AG08396 (cell line): Measurements from ENCODE around the gene CACNA1A.

ENCODE experiments used
- DNase-seq: peaks from one replicate; pipeline ENCODE4 v3.0.0; 2012; ENCODE audit warnings: low spot score, mixed read lengths

The CACNA1A gene

DNA sequence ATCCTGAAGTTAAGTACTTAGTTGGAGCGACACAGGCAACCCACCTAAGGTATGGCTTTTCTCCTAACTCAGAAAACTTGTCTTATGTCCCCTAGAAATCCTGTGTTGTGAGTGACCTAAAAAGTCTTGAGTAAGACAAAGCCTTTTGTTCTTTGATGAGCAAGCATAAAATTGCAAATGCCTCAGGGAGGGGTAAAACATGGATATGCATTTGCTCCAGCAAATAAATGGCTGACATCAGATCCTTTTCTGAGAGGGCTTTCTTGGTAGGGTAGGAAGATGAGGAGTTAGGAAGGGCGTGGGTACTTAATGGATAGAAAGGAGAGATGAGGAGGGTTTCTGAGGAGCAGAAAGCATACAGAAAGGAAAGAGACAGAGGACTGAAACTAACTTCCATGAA lies 192.4 kb downstream of the CACNA1A start:
- no peak for DNase-seq

DNA sequence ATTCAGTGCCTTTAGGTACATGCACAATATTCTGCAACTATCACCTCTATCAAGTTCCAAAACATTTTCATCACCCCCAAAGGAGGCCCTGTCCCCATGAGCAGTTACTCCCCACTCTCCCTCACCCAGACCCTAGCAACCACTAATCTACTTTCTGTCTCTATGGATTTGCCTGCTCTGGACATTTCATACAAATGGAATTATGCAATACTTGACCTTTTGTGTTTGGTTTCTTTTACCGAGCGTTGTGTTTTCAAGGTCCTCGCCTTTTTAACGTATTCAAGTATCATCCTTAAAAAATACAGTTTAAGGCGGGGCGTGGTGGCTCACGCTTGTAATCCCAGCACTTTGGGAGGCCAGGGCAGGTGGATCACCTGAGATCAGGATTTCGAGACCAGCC lies 196.4 kb downstream of the CACNA1A start:
- DNase-seq: no peak

DNA sequence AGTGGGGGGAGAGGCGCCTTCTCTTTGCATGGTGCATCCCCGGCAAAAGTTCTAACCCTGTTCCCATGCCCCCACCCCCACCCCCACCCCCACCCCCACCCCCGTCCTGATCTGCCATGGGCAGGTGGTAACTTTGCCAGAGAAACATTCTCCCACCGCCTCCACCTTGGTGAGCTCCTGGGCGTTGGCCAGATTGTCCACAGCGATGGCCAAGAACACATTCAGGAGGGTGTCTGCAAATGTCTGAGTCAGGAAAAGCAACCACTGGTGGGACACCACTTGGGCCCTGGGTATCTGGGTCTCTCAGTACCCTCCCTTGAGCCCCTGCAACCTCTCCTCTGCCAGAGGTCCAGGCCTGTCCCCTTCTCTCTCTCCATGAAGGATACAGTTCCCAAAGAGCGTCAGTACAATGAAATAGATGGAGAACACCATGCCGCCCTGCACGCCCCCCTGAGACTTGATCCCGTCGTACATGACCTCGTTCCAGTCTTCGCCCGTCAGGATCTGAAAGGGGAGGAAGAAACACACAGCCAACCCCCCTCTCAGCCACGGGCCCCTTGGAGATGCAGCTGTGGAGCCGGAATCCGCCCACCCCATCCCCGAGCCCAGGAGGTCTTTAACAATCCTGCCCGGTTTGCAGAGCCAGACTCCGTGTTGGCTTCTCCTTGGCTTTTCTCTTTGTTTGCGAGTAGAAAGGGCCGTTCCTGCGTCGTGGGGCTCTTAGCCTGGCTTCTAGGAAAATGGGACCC lies 202.7 kb downstream of the CACNA1A start:
- DNase-seq: no peak

DNA sequence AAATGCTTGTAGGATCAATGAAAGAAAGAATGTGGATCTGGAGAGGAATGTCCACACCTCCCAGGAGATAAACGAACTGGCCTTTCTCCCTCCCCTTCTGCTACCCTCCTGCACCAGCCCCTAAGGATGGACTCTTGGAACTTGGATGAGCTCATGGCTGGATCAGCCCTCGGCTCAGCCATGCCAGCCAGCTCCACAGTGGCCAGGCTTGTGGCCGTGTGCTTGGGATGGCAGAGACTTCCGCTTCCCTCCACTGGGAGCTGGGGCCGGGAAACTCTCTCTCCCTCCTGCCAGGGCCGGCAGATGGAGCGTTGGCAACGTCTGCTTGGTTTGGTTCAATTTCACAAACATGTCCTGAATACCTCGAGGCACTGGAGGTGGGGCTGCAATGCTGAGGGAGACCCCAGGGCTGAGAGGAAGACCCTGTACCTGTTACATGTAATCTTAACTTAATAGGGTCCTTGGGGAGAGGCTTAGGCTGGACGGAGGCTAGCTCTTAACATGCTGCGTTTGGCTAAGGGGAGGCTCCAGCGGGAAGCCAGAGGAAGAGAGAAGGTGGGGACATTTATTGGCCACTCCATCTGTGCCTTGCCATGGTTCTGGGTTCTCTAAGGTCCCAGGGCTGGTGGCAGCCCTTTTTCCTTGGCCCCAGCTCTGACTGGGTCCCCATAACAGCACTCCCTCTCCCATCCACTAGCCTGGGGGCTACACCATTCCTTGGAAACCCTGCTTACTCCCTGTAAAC lies 203.6 kb downstream of the CACNA1A start:
- no peak for DNase-seq

DNA sequence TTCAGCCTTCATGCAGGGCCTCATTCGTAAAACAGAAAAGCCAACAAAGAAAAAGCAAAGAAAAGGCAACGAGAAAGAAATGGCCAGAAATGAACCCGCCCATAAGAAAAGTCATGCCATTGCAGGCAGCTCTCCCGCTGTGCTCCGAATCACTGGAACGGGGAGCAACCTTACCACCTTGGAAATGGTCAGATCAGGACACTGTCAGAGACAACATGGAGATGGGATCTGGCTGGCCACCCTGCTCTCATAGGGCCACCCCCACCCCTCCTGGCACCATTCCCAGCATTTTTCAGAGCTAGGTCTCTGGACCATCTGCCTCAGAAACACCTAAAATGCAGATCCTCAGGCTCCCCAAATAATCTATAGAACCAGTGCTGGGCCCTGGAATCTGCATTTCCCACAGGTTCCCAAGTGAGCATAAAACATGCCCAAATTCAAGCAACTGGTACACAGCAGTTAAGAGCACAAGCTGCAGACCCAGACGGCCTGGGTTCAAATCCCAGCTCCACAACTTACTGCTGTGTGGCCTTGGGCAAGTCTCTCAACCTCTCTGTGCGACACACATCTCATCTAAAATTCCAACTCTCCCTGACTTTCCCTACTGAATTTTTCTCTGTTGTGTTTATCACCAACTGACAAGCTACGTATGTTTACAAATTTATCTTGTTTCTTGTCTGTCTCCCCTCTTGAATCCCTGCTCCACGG lies 204.5 kb downstream of the CACNA1A start:
- DNase-seq: no peak

DNA sequence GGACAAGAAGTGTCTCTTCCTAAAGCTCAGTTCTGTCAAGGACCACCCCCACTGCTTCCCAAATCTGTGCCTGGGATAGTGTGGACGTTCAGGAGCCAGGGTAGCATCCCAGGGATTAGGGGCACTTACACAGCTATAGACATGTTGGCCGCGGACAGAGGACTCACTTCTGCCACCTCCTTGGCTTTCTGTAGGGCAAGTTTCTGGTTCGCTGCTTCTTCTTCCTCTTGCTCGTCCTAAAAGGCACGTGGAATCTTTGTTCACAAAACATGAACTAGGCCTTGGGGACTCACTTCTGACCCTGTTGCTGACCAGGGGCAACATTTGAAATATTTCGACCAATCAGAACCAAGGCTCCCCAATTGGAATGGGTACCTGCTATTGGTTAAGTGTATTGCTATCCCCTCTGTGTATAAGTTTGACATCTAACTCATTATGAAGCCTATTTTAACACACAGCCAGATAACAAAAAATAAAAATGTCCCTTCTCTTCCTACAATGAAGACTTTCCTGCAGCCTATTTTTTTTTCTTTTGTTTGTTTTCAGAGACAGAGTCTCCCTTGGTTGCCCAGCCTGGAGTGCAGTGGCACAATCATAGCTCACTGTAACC lies 205.8 kb downstream of the CACNA1A start:
- DNase-seq: no peak

DNA sequence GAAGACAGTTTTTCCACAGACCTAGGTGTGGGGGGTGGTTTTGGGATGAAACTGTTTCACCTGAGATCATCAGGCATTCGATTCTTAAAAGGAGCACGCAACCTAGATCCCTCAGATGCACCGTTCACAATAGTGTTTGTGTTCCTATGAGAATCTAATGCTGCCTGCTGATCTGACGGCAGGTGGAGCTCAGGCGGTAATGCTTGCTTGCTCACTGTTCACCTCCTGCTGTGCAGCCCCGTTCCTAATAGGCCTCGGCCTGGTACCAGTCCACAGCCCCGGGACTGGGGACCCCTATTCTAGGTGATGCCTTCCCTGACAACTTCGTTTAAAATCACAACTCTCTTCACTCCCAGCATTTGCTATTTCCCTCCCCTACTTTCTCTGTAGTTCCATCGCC lies 206.4 kb downstream of the CACNA1A start:
- no peak for DNase-seq

DNA sequence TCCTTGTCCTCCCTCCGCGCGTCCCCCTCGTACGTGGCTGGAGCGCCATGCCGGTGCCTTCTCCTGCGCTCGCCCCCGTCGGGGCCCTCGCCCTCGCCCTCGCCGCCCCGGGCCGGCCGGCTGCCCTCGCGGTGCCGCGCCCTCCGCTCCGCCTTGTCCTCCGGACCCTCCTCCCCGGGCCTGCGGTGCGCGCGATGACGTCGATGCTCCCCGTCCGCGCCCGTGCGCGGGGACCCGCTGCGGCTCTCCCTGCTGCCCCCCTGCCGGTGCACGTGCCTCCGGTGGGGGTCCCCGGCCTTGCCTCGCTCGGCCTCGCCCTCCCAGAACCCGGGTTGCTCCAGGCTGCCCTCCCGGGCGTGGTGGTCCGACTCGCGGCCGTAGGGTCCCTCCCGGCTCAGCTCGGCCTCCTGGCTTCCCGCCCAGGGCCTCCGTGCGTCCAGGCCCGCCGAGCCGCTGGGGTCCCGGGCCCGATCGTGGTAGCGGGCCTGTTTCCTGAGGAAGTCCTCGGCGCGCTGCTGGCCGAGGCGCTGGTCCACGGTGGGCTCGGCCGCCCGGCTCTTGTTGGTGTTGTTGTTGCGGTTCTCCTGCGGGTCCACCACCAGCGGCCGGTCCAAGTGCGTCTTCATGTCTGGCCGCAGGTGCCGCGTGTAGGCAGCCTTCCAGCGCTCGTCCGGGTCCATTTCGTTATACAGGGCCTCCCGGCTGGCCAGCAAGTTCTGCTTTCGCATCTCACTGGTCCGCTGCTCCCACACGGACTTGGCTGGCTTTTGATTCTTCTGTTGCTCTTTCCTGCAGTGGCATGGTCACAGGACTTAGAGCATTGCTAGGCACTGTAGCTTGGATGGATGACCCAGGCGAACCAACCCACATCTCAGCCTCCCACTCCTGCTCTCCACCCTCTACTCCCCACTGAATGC lies 207.5 kb downstream of the CACNA1A start:
- no peak for DNase-seq

DNA sequence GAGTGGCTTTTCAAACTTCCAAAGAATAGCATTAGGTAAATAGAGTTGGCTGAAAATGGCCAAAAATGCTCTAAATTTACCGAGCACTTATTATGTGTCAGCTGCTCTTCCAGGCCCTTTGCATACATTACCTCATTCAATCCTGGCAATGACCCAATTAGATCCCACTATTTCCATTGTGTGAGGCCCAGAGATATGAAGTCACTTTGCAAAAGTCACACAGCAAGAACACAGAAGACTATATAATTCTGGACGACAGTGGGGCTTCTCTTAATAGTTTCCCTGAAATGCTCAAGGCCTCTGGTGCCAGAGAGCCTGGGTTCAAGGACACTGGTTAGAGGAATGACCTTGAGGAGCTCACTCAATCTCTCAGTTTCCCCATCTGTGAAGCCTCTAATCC lies 209.3 kb downstream of the CACNA1A start:
- no peak for DNase-seq

DNA sequence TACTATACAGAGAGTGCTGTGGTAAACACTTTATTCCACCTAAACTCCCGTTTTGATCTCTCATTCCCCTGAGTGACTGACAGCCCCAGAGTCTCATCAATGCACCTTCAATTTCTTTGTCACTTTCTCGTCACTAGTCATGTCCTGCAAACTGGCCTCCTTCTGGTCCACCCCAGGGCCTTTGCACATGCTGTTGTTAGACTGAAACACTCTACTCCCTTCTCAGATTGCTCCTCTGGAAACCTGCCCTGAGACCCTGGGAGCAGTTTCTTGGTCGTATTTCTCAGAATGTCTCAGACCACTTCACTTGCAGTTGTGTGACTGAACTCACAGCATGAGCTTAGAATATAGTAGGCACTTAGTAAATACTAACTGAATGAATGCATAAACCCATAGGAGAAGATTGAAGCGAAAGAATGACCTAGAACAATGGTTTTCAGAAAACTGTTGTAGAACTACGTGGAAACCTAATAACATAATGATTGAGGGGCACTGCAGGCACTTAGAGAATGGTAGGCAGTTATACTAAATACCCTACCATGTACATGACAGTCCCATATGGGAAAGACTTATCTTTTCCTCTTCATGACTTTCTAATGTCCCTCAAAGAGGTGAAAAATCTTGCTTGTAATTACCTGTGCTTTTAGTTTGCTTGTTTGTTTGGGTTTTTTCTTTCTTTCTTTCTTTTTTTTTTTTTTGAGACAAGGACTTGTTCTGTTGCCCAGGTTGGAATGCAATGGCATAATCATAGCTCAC lies 211.3 kb downstream of the CACNA1A start:
- no peak for DNase-seq

DNA sequence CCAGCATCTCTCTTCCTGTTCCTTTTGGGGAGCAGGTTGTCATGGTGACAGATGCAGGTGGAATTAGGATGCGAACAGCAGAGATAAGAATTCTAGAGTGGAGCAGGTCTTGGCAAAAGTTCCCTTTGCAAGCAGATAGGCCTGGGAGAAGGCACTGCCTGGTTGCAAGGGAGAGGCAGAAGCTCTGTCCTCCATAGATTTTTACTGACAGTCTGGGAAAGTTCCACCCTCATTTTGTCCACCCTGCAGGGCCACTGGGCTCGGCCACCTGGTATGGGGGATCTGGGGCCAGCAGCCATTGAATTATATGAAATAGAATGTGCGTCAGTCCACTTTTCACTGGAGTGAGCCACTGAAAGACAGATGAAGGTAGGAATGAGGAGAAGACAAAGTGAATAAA lies 214.4 kb downstream of the CACNA1A start:
- no peak for DNase-seq

DNA sequence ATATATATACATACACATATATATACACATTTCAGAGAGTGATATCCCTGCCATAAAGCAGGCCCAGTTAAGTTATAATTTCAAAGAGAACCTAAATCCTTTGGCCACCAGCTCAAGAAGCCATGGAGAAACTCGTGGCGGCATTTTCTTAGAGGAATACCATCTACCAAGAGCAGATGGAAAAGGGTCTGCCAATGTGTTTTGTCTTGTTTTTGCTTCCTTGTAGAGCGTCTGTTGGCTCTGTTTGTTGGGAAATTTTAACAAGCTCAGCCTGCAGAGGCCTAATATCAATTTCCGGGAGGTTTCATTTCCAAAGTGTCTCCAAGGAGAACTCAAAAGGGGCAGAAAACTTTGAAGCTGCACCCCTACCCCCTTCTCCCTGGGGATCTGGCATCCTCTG lies 215.5 kb downstream of the CACNA1A start:
- DNase-seq: no peak

DNA sequence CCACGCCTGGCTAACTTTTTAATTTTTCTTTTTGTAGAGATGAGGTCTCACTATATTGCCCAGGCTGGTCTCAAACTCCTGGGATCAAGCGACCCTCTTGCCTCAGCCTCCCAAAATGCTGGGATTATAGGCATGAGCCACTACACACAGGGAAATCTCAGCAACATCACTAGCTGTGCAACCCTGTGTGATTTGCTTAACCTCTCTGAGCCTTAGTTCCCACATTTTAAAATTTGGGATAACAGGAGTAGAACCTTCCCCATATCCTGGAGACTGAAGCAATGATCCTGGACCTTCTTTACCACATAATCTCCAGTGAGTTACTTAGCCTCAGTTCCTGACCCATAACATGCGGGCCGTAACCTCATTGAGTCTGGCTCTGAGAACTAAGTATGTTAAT lies 217.0 kb downstream of the CACNA1A start:
- DNase-seq: no peak

DNA sequence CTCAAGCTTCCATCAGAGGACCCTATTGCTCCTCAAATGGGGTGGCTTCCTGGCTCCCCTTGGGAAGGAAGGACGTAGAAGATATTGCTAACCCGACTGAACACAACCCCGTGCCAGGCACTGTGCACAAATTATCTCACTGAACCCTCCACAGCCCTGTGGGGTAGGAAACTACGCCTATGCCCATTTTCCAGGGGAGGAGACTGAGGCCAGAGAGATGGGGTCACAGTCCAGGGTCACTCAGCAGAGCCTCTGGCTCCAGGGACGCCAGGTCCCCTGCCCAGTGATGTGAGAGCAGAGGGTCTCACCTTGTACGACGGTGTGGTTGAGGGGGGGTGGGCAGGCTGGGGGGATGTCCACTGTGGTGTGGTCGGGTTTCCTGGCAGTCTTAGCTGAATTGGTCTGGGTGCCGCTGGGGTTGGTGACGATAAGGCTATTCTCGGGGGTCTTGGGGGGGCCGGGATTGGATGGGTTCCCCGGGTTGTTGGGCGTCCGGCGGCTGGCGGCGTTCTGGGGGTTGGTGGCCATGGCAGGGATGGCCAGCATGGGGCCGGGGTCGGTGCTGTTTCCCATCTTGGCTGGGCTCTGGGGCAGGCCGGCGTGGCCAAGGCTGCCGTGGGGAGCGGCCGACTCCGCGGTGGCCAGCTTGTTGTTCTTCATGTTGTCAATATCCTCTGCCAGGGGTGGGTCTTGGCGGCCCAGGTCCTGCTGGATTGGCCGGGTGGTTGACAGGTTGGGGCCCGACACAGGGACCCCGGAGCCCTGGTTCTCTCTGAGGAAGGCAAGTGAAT lies 219.9 kb downstream of the CACNA1A start:
- DNase-seq: no peak

DNA sequence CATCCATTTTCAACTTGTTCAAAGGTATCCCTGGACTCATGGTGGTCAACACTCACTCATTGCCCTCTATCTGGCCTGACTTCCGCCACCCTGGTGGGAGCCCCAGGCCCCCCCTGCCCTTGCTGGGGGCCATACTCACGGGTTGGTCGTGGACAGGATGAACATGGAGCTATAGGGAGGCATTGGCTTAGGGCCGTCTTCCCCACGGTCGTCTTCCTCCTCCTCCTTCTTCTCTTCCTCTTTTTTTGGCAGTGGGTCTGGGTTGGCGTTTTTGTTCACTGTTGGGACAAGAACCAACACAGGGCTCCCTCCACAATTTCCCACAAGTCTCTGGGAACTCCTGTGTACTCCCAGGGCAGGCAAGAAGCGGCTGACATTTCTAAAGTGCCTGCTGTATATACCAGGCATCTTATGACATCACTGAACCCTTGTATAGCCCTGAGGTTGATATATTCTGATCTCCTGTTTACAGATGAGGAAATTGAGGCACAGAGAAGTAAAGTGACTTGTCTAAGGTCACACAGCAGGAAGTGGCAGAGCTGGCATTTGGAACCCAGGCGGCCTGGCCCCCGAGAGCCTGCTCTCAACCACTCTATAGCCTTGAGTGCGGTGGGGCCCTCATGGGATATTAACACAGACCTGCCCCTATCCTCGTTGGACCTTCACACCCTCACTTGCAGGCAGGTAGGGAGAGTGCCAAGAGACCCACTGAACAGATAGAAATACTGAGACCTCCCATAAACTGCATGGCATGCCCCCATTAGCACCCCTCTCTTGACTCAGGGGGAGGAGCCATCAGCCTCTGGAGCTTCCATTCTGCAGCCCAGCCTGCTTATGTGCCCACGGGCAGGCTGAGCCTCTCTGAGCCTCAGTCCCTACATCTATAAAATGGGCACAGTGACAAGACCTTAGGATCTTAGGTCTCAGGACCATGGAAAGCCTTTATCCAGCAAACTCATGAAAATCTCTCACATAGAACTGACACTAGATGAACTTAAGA lies 221.1 kb downstream of the CACNA1A start:
- no peak for DNase-seq

DNA sequence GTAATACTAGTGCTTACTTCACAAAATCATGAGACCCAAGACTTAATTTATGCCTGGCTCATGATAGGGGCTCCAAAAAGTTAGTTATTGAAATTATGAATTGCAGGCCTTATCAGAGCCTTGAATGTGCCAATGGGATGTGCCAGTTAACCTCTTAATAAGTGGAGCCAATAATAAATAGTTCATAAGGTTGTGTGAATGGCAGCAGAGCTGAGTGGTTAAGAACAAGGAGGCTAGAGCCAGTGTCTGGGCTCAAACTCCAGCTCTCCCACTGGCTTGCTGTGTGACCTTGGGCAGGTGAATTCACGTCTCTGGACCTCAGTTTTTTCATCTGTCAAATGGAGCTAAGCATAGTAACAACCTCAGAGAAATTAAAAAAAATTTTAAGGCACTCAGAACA lies 222.4 kb downstream of the CACNA1A start:
- DNase-seq: no peak

DNA sequence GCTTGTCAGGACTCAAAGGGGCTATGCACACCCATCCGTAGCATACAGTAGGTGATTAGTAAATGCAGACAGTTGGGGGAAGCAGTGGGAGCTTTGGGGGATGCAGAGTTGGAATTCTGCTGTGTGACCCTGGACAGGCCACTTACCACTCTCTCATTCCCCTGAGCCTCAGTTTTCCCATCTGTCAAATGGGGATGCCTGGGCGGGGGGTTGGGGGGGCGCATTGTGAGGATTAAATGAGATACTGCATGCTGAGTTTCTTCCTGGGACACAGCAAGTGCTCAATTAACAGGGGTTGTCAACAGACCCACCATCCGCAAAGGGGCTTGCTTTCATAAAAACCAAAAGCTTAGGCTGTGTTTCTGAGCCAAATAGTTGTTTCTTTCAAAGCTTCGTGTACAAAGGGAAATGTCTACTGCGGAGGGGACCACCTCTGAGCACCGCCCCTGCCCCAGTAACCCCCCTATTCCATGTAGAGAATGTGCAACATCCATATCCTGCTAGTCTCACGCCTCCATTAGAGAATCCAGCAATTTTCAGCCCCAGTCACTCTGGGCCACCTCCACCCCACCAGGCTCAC lies 223.7 kb downstream of the CACNA1A start:
- no peak for DNase-seq

DNA sequence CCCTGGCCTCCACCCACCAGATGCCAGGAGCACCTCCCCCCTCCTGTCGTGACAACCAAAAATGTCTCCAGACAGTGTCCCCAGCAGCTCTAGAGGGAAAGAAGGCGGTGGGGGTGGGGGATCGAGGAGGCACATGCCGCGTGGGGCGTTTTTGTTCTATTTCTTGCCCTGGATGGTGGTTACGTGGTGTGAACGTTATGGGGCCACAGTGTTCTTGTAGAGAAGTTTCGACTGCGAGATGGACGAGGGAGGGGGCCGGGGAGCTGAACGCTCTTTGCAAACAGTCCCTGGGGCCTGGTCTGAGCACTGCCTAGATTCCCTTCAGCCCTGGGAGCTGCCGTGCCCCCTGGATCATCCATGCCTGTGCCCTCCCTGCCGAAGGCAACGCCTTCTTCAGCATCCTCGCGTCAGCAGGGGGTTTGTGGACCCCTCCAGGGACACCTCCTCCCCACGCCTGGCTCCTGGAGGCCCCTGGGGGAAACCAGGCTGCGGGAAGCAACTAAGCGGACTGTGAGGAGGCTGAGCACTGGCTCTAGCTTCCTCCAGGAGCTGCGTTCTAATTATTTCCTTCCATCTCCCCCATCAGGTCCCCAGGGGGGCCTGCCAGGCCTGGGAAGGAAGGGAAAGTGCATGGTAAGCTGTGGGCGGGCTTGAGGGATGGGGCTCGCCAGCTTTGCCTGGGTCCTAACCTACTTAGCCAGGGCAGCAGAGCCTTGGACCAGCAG lies 224.6 kb downstream of the CACNA1A start:
- no peak for DNase-seq
